Measurements from ENCODE around the gene ZNF408.

The ZNF408 gene

GRCh38 chr11:46692450-46692849 lies 8.4 kb upstream of the ZNF408 start:
- DNase-seq (ENCODE audit: extremely low read depth, low read depth), result no peak
- TF ChIP-seq, protein P1, sequence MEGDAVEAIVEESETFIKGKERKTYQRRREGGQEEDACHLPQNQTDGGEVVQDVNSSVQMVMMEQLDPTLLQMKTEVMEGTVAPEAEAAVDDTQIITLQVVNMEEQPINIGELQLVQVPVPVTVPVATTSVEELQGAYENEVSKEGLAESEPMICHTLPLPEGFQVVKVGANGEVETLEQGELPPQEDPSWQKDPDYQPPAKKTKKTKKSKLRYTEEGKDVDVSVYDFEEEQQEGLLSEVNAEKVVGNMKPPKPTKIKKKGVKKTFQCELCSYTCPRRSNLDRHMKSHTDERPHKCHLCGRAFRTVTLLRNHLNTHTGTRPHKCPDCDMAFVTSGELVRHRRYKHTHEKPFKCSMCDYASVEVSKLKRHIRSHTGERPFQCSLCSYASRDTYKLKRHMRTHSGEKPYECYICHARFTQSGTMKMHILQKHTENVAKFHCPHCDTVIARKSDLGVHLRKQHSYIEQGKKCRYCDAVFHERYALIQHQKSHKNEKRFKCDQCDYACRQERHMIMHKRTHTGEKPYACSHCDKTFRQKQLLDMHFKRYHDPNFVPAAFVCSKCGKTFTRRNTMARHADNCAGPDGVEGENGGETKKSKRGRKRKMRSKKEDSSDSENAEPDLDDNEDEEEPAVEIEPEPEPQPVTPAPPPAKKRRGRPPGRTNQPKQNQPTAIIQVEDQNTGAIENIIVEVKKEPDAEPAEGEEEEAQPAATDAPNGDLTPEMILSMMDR (IDR thresholded peaks at IDR 0.05; ENCODE audit: low read depth, low read length), result no peak

DNA sequence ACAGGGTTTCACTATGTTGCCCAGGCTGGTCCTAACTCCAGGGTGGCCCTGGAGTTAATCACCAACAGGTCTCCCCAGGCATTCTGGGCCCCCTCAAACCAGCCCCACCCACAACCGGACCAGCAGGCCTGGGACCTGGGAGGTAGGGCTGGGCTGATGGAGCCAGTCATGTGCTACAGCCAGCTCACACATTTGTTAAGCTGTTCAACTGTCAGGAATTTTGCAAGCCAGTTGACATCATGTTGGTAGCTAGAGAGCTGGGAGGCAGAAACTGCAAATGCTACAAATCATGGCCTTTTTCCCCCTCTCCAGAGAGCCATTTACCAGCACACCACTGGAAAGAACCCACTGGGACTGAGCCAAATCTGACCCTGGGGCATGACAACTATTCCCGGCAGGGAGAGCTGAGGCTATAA lies 7.2 kb upstream of the ZNF408 start:
- no peak for DNase-seq (ENCODE audit: extremely low read depth, low read depth)
- TF ChIP-seq, protein P1 (IDR thresholded peaks at IDR 0.05; ENCODE audit: low read depth, low read length), result no peak

DNA sequence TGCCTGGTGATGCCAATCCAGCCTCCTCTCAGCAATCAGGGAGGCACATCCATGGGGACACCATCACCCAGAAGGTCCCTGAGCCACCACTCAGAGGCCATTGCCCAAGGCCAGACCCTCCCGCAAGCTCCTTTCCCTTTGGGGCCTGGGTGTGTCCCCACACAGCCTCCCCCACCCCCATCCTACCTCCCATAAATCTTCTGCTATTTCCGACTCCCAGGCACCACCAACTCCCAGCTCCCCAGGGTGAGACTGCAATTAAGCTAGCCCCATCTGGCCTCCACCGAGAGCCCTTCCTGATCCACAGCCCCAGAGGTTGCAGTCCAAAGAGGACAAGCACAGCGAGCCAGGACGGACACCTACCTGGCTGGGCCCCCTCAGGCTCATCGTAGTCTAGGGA lies 6.8 kb upstream of the ZNF408 start:
- TF ChIP-seq, protein P1 (IDR thresholded peaks at IDR 0.05; ENCODE audit: low read depth, low read length), result no peak
- no peak for DNase-seq (ENCODE audit: extremely low read depth, low read depth)

- no peak for DNase-seq (ENCODE audit: extremely low read depth, low read depth)
- TF ChIP-seq, protein P1 (IDR thresholded peaks at IDR 0.05; ENCODE audit: low read depth, low read length), result no peak
Measured at GRCh38 chr11:46694607-46695006, 6.2 kb upstream of the ZNF408 start.

DNA sequence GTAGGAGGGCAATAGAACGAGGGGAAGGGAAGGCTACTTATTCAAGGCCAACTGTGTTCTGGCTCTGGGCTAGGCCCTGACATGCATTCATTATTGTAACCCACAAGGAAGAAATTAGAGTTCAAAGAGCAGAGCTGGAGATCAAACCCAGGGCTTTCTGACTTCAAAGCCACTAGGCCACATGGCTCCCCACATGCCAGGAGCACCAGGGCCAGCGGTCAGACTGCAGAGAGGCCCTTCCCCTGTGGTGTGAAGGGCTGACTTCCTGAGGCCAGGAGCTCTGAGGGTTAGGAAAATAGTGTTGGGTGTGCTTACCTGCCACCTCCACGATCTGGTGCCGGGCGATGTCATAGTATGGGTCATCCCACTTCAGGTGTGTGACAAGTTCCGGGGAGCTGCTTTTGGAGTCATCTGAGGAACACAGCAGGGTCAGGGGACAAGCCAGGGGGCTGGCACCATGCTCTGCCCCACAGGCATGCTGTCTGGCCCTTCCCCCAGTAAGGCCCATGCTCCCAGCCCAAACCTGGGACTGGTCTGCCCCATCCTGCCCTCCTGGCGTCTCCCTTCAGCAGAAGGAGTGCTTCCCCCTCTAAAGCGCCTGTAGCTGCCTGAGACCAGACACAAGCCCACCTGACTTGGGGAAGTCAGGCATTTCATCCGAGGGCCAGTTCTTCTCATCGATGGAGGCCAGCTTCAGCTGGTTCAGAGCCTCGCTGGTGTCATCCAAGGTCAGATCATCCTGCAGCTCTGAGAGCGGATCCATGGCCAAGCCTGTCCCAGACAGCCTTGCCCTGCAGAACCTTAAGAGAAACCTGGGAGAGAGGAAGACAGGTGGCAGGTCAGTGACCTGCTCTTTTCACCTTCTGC lies 5.3 kb upstream of the ZNF408 start:
- DNase-seq (ENCODE audit: extremely low read depth, low read depth), result no peak
- TF ChIP-seq, protein P1 (IDR thresholded peaks at IDR 0.05; ENCODE audit: low read depth, low read length), result no peak

- DNase-seq (ENCODE audit: extremely low read depth, low read depth), result no peak
- TF ChIP-seq, protein P1 (IDR thresholded peaks at IDR 0.05; ENCODE audit: low read depth, low read length), result no peak
Measured at GRCh38 chr11:46696212-46696558, 4.6 kb upstream of the ZNF408 start.

DNA sequence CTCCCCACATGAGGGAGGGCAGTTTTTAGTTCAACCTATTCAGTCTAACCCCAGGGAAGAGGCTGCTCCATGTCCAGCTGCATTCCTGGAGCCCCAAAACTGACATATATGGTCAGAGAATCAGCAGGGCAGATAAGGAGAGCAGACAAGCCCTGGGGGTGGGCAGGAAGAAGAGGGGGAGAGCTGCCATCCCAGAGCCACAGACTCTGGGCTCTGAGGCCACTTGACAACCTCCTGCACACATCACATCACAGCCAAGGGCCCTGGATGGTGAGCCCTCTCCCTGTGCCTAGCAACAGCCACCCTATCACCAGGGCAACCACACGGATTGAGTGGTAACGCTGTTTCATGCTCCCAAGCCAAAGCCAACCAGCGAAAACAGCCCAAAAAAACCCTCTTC lies 3.5 kb upstream of the ZNF408 start:
- DNase-seq (ENCODE audit: extremely low read depth, low read depth), result no peak
- TF ChIP-seq, protein P1 (IDR thresholded peaks at IDR 0.05; ENCODE audit: low read depth, low read length), result no peak

Measured in AG09319 (cell line).